K562 (cell line): Measurements from ENCODE around the gene MARCHF3. TPM values are rescaled to one million over a fixed set of nuclear protein-coding genes. Genes with fewer than 3 reads are reported as not detected.
A peak's percentile ranks its signal among the peaks of the same experiment; 100 is the strongest.

Experiments used
- ATF7 ChIP-seq: fragments of 450-650 bp; IDR thresholded peaks from 2 replicates; pipeline ENCODE4 v1.7.1; 2014; ENCODE audit warnings: mild to moderate bottlenecking, moderate library complexity
- CREB1 ChIP-seq, 2 experiments: sonication (generic) in 1 of 2; formaldehyde crosslinking in 1 of 2; IDR thresholded peaks; 2 replicates each; pipeline versions ENCODE4 v1.6.1 to v1.8.0; 2012 to 2022; ENCODE audit warnings: inconsistent platforms in 1 of 2, mild to moderate bottlenecking in 1 of 2, missing genetic modification reagents in 1 of 2, moderate library complexity in 1 of 2
- GABPB1 ChIP-seq: sonication (generic); formaldehyde crosslinking; IDR thresholded peaks from 2 replicates; pipeline ENCODE4 v1.8.0; 2022; ENCODE audit warnings: mild to moderate bottlenecking, missing genetic modification reagents
- GATAD2B ChIP-seq: fragments of 450-650 bp; IDR thresholded peaks from 2 replicates; pipeline ENCODE4 v1.6.1; 2017; ENCODE audit warnings: mild to moderate bottlenecking, borderline replicate concordance
- KLF1 ChIP-seq: fragments of 450-650 bp; IDR thresholded peaks from 2 replicates; pipeline ENCODE4 v1.6.1; 2016; ENCODE audit warnings: missing genetic modification characterization, missing compliant biosample characterization
- MTA3 ChIP-seq: fragments of 450-650 bp; formaldehyde crosslinking; IDR thresholded peaks from 2 replicates; pipeline ENCODE4 v1.6.1; 2017; ENCODE audit warnings: mild to moderate bottlenecking, borderline replicate concordance
- MXI1 ChIP-seq: IDR thresholded peaks from 2 replicates; pipeline ENCODE4 v1.6.1; 2011; ENCODE audit warnings: low read depth, mild to moderate bottlenecking, improper control_type of control experiment, low read length
- PHB ChIP-seq: fragments of 250-450 bp; sonication (Bioruptor Pico); IDR thresholded peaks from 2 replicates; pipeline ENCODE4 v1.5.0; 2021
- POLR3A ChIP-seq: IDR thresholded peaks from 2 replicates; pipeline ENCODE4 v1.6.1; 2011; ENCODE audit warnings: borderline replicate concordance, mild to moderate bottlenecking, moderate library complexity; ENCODE audit not compliant: insufficient read length, insufficient read depth; ENCODE audit errors: extremely low read depth
- POU5F1 ChIP-seq: fragments of 150-350 bp; IDR thresholded peaks from 2 replicates; pipeline ENCODE4 v1.6.1; 2014; ENCODE audit warnings: borderline replicate concordance, low read length, low read depth, mild to moderate bottlenecking; ENCODE audit not compliant: partially characterized antibody
- REST ChIP-seq, 2 experiments: fragments of 450-650 bp; formaldehyde crosslinking in 1 of 2; IDR thresholded peaks; 2 replicates each; pipeline versions ENCODE4 v1.4.0 to v1.6.1; 2014 to 2020; ENCODE audit warnings: mild to moderate bottlenecking in 2 of 2, borderline replicate concordance in 1 of 2, low read depth in 1 of 2
- STAT5A ChIP-seq: IDR thresholded peaks from 2 replicates; pipeline ENCODE4 v1.6.1; 2012; ENCODE audit warnings: low read length, inconsistent platforms, borderline replicate concordance
- STAT5B ChIP-seq: fragments of 250-450 bp; sonication (Bioruptor Pico); IDR thresholded peaks from 2 replicates; pipeline ENCODE4 v1.8.0; 2021; ENCODE audit warnings: mild to moderate bottlenecking, inconsistent platforms
- TAF9B ChIP-seq: fragments of 450-650 bp; IDR thresholded peaks from 2 replicates; pipeline ENCODE4 v1.6.1; 2018; ENCODE audit warnings: mild to moderate bottlenecking; ENCODE audit not compliant: partially characterized antibody
- ZC3H8 ChIP-seq: fragments of 450-650 bp; IDR thresholded peaks from 2 replicates; pipeline ENCODE4 v1.6.1; 2017
- ZFPM2 ChIP-seq: fragments of 250-450 bp; sonication (Bioruptor Pico); IDR thresholded peaks from 2 replicates; pipeline ENCODE4 v1.5.1; 2022; ENCODE audit warnings: mild to moderate bottlenecking
- ZNF280B ChIP-seq: fragments of 250-450 bp; sonication (Bioruptor Pico); IDR thresholded peaks from 2 replicates; pipeline ENCODE4 v1.5.1; 2021; ENCODE audit warnings: mild to moderate bottlenecking
- ZNF764 ChIP-seq: fragments of 250-450 bp; sonication (Bioruptor Pico); IDR thresholded peaks from 2 replicates; pipeline ENCODE4 v1.4.0; 2020; ENCODE audit warnings: low read depth, mild to moderate bottlenecking, moderate library complexity
- ZSCAN32 ChIP-seq: fragments of 450-650 bp; formaldehyde crosslinking; IDR thresholded peaks from 2 replicates; pipeline ENCODE4 v1.4.0; 2020; ENCODE audit warnings: mild to moderate bottlenecking, moderate library complexity
- polyA plus RNA-seq, 8 experiments: library from polyadenylated mRNA; depleted of rRNA in 4 of 8; stranded (reverse) in 5 of 8; unstranded in 3 of 8; fragments of >200 nt; fragmentation: Nextera tagmentation in 2 of 8; fragmentation: Illumina TruSeq in 1 of 8; extraction: Ambion mirVana in 2 of 8; extraction: Trizol in 1 of 8; gene quantifications; 2 replicates each; pipeline versions ENCODE4 v1.2.1 to v1.2.3, GENCODE V29; 2011 to 2014; ENCODE audit warnings: inconsistent platforms in 1 of 8, missing spikeins in 1 of 8
- total RNA-seq, 7 experiments: library from RNA; depleted of rRNA in 6 of 7; stranded (reverse); fragments of >200 nt in 6 of 7; fragmentation: Illumina TruSeq in 2 of 7; extraction: Trizol in 2 of 7; gene quantifications; 2 replicates each; pipeline versions ENCODE4 v1.2.1 to v1.2.3, GENCODE V29; 2011 to 2021; ENCODE audit warnings: low replicate concordance in 1 of 7

MARCHF3 gene
- total and polyA plus RNA-seq, 9 of the 15 experiments (the other 6 are each of a cell fraction or from before 2014, with no cell fraction given): 5.6 to 37.4 (median 16.5) TPM

- TF ChIP-seq ATF7 (no peak), ZNF280B (CRISPR knock-in tag) (no peak), POU5F1 (no peak), ZFPM2 (no peak), ZSCAN32 (CRISPR knock-in tag) (no peak), POLR3A (no peak), TAF9B (peak; percentile 38), GATAD2B (peak; percentile 80), GABPB1 (0 out of 2 replicates have a peak, but pooled peaks have one; percentile 40), PHB (no peak), CREB1 (IDR thresholded peaks at IDR 0.05) (peak; percentile 41; the same call in 1 of the 2 replicates), CREB1 (CRISPR knock-in tag; IDR thresholded peaks at IDR 0.05) (no peak), MTA3 (no peak), STAT5A (peak; percentile 91), STAT5B (CRISPR knock-in tag) (no peak), KLF1 (tag) (0 out of 2 replicates have a peak, but pooled peaks have one; percentile 33), ZC3H8 (no peak), REST (IDR thresholded peaks at IDR 0.05; ENCODE audit: borderline replicate concordance) (no peak), REST (CRISPR knock-in tag; IDR thresholded peaks at IDR 0.05; ENCODE audit: low read depth) (no peak), ZNF764 (CRISPR knock-in tag) (no peak), MXI1 (no peak)
These were observed 58.8 kb downstream of the MARCHF3 start (continued) for GRCh38 chr5:126971455-126972031.
